ENCODE measurements around the gene PTOV1.

PTOV1 gene

GRCh38 chr19:49850487-49851342, at the start of gene PTOV1:
TSS of gene PTOV1 (plus strand) at chr19:49851159.
- ATAC-seq (peak; percentile 88), DNase-seq (peak; percentile 90 to 94)
- Mint-ChIP-seq H3K4me1 (peaks cover 59% of the 10 kb centered on the region), H3K27ac (peak within 1 kb of the TSS; percentile 97), H3K4me3 (peak within 1 kb of the TSS; percentile 89 to 90), H3K9me3 (peaks cover 13 to 15% of the 10 kb centered on the region in 2 donors), H3K27me3 (no peaks in the 10 kb centered on the region)

- H3K27ac Mint-ChIP-seq = no peak overlapping the region
- DNase-seq = no peak
- no peaks in the 10 kb centered on the region for H3K9me3 Mint-ChIP-seq
- no peaks in the 10 kb centered on the region for H3K4me1 Mint-ChIP-seq
- H3K4me3 Mint-ChIP-seq = no peak overlapping the region
- H3K27me3 Mint-ChIP-seq = no peaks in the 10 kb centered on the region
- no peak for ATAC-seq
These were observed 49.5 kb upstream of the PTOV1 start for GRCh38 chr19:49801401-49801888.

GRCh38 chr19:49801966-49802661, 48.8 kb upstream of the PTOV1 start:
- H3K27ac Mint-ChIP-seq = peak overlapping the region in 1 of 2 donors; percentile 90

DNA sequence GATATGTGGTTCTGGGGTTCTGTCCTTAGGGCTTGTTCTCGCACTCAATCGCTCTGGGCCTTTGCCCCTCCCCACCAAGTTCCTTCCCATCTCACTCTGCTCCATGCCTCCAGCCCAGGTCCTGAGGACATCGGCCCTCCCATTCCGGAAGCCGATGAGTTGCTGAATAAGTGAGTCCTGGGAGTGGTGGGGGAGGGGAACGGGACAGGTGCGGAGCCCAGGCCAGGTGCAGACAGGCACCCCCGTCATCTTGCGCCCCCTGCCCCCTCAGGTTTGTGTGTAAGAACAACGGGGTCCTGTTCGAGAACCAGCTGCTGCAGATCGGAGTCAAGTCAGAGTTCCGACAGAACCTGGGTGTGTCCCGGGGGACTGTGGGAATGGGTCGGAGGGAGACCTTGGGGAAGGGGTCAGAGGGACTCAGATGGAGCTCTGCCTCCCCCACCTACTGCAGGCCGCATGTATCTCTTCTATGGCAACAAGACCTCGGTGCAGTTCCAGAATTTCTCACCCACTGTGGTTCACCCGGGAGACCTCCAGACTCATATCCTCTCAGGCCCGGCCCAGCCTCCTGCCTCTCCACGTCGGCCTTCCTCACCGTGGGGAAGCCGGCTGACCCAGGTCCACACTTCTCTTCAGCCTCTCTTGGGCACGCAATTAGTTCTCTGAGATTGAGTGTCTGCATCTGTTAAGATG, 48.0 kb upstream of the PTOV1 start:
- Mint-ChIP-seq H3K9me3 (no peaks in the 10 kb centered on the region), H3K4me1 (peaks cover 11% of the 10 kb centered on the region), H3K27me3 (no peaks in the 10 kb centered on the region), H3K27ac (peak overlapping the region in 1 of 2 donors; percentile 90), H3K4me3 (no peak overlapping the region)
- ATAC-seq (no peak), DNase-seq (no peak)

More at GRCh38 chr19:49801966-49802661, 48.8 kb upstream of the PTOV1 start:
- DNase-seq (no peak), ATAC-seq (no peak)
- H3K4me1 Mint-ChIP-seq = peaks cover 2% of the 10 kb centered on the region
- H3K9me3 Mint-ChIP-seq = no peaks in the 10 kb centered on the region
- H3K4me3 Mint-ChIP-seq = no peak overlapping the region
- H3K27me3 Mint-ChIP-seq = no peaks in the 10 kb centered on the region

DNA sequence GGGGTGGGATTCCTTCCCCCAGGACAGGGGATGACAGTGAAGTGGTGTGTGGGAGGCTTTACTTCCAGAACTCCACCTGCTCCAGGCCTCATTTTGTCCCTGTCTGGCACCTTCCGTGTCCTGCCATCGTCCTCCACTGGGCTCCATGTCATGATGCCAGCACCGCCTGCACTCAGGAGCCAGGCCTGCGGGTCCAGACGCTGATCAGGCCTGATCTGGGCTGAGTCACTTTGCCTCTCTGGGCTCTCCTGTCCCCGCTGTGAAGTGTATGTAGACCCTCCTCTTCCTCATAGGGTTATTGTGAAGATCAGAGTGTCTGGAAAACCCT, 47.5 kb upstream of the PTOV1 start:
- no peak overlapping the region for H3K4me3 Mint-ChIP-seq
- H3K27me3 Mint-ChIP-seq = no peaks in the 10 kb centered on the region
- no peaks in the 10 kb centered on the region for H3K9me3 Mint-ChIP-seq
- ATAC-seq (no peak), DNase-seq (no peak)
- H3K27ac Mint-ChIP-seq = peak overlapping the region in 1 of 2 donors; percentile 69
- H3K4me1 Mint-ChIP-seq = peaks cover 16% of the 10 kb centered on the region

DNA sequence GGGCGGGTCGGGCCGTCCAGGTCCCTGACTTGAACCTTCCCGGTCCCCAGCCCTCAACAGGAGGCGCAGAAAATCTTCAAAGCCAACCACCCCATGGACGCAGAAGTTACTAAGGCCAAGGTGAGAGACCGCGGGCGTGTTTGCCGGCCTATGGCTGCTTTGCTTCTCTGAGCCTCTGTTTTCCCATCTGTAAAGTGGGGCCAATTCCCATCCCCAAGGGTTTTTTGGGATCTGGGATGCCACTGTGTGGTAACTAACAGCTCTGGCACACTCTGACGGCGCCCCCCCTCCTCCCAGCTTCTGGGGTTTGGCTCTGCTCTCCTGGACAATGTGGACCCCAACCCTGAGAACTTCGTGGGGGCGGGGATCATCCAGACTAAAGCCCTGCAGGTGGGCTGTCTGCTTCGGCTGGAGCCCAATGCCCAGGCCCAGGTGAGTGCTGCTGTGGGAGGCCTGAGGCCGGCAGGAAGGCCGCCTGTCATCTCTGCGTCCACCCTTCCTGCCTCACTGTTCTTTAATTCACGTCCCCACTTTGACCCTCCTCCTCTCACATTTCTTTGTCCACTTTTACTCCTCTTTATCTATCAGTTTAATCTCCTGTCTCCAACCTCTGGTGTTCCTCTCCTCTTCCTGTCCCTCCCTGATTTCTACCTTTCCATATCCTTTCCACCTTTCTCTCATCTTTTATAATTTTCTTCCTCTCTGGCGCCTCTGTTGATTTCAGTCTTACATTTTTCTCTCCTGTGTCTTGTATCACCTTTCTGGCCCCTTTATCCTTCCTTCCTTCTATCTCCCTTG, 44.9 kb upstream of the PTOV1 start:
- Mint-ChIP-seq H3K27ac (peak overlapping the region in 1 of 2 donors; percentile 8), H3K4me3 (no peak overlapping the region), H3K4me1 (peaks cover 33% of the 10 kb centered on the region), H3K27me3 (no peaks in the 10 kb centered on the region), H3K9me3 (no peaks in the 10 kb centered on the region)
- ATAC-seq = no peak
- no peak for DNase-seq

- H3K4me1 Mint-ChIP-seq = peaks cover 34% of the 10 kb centered on the region
- no peaks in the 10 kb centered on the region for H3K27me3 Mint-ChIP-seq
- DNase-seq = no peak
- H3K27ac Mint-ChIP-seq = no peak overlapping the region
- no peak for ATAC-seq
- H3K4me3 Mint-ChIP-seq = no peak overlapping the region
- H3K9me3 Mint-ChIP-seq = no peaks in the 10 kb centered on the region
These were observed 44.4 kb upstream of the PTOV1 start for GRCh38 chr19:49806620-49806959.

- DNase-seq (no peak), ATAC-seq (no peak)
- no peaks in the 10 kb centered on the region for H3K9me3 Mint-ChIP-seq
- H3K27ac Mint-ChIP-seq = peak overlapping the region in 1 of 2 donors; percentile 89
- H3K4me1 Mint-ChIP-seq = peaks cover 41% of the 10 kb centered on the region
- H3K4me3 Mint-ChIP-seq = no peak overlapping the region
- no peaks in the 10 kb centered on the region for H3K27me3 Mint-ChIP-seq
These were observed 43.7 kb upstream of the PTOV1 start for GRCh38 chr19:49807058-49807903.

- H3K4me1 Mint-ChIP-seq = peaks cover 49% of the 10 kb centered on the region
- H3K9me3 Mint-ChIP-seq = no peaks in the 10 kb centered on the region
- no peak for ATAC-seq
- H3K27ac Mint-ChIP-seq = peak overlapping the region in 1 of 2 donors; percentile 80
- DNase-seq = no peak
- H3K27me3 Mint-ChIP-seq = no peaks in the 10 kb centered on the region
- H3K4me3 Mint-ChIP-seq = peak overlapping the region; percentile 80 to 89
These were observed 42.9 kb upstream of the PTOV1 start for GRCh38 chr19:49807904-49808675.

GRCh38 chr19:49808711-49809159, 42.2 kb upstream of the PTOV1 start:
- peak overlapping the region; percentile 80 to 89 for H3K4me3 Mint-ChIP-seq
- H3K27ac Mint-ChIP-seq = peak overlapping the region in 1 of 2 donors; percentile 80
- DNase-seq (peak; percentile 77 to 81), ATAC-seq (peak; percentile 37)
- H3K27me3 Mint-ChIP-seq = no peaks in the 10 kb centered on the region
- H3K9me3 Mint-ChIP-seq = no peaks in the 10 kb centered on the region
- peaks cover 50% of the 10 kb centered on the region for H3K4me1 Mint-ChIP-seq

- peak overlapping the region; percentile 80 to 89 for H3K4me3 Mint-ChIP-seq
- ATAC-seq (peak; percentile 32), DNase-seq (peak; percentile 39 to 50)
- H3K27ac Mint-ChIP-seq = peak overlapping the region in 1 of 2 donors; percentile 80
- H3K27me3 Mint-ChIP-seq = no peaks in the 10 kb centered on the region
- H3K4me1 Mint-ChIP-seq = peaks cover 55% of the 10 kb centered on the region
- no peaks in the 10 kb centered on the region for H3K9me3 Mint-ChIP-seq
These were observed 41.6 kb upstream of the PTOV1 start for GRCh38 chr19:49809160-49809940.

- Mint-ChIP-seq H3K27me3 (no peaks in the 10 kb centered on the region), H3K9me3 (no peaks in the 10 kb centered on the region), H3K27ac (peak overlapping the region in 1 of 2 donors; percentile 22), H3K4me3 (peak overlapping the region; percentile 80 to 89), H3K4me1 (peaks cover 60% of the 10 kb centered on the region)
- ATAC-seq (no peak), DNase-seq (no peak)
These were observed 41.0 kb upstream of the PTOV1 start for GRCh38 chr19:49809941-49810389.

DNA sequence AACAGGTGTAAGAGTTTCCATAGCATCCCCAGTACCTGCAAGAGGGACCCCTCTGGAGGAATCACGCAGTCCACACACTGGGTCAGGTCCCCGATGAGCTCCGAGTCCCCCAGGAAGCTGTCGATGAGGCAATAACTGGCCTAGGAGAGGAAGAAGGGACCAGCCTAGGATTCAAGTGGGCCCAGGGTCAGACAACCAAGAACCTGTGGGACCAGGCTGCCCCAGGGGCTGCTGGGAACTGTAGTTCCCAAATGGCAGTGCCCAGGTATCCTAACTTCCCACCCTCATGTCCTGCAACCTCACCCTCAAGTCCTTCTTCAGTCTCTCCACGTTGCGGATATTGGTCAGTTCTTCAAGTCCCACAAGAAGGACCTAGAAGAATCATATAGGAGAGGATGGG, 39.6 kb upstream of the PTOV1 start:
- H3K4me3 Mint-ChIP-seq = peak overlapping the region in 1 of 2 donors; percentile 19
- H3K27ac Mint-ChIP-seq = no peak overlapping the region
- no peaks in the 10 kb centered on the region for H3K9me3 Mint-ChIP-seq
- H3K4me1 Mint-ChIP-seq = peaks cover 60% of the 10 kb centered on the region
- DNase-seq (no peak), ATAC-seq (no peak)
- H3K27me3 Mint-ChIP-seq = no peaks in the 10 kb centered on the region

Data from stimulated activated naive CD8-positive, alpha-beta T cell treated with anti-CD3 and anti-CD28 coated beads, Interleukin-15, amount 100 ng/mL, for 72 hours (primary cell).